BJ (cell line): ENCODE data around the gene SLC2A9. TPM values are rescaled to one million over a fixed set of nuclear protein-coding genes. Genes with fewer than 3 reads are reported as not detected.

Experiments
- CTCF ChIA-PET: fragments of 350-600 bp; formaldehyde crosslinking; extraction: SDS; loops from one replicate; lab custom pipeline; 2021; ENCODE audit warnings: antibody characterized with exemption, inconsistent platforms; lab: Yijun Ruan, JAX
- POLR2A ChIA-PET: fragments of 300-600 bp; sonication (Branson Sonifier 250); formaldehyde crosslinking; extraction: SDS; loops from one replicate; lab custom pipeline; 2021; ENCODE audit warnings: antibody characterized with exemption; lab: Charles Lee
- DNase-seq: peaks from one replicate; pipeline ENCODE4 v3.0.0-alpha.2; 2011; ENCODE audit warnings: low read depth
- H3K27me3 ChIP-seq: 2 replicates; pipeline ENCODE4 v1.6.0; 2011; ENCODE audit warnings: low read length; ENCODE audit not compliant: control insufficient read depth, insufficient read depth
- H3K36me3 ChIP-seq: 2 replicates; pipeline ENCODE4 v1.5.1; 2011; ENCODE audit warnings: low read length; ENCODE audit not compliant: control insufficient read depth, insufficient read depth
- H3K4me3 ChIP-seq: 2 replicates; pipeline ENCODE4 v1.5.1; 2011; ENCODE audit warnings: low read depth, mild to moderate bottlenecking, control low read depth, low read length
- polyA minus RNA-seq: library from RNA; depleted of rRNA, polyadenylated mRNA; stranded (reverse); fragments of >200 nt; gene quantifications from 2 replicates; pipeline ENCODE4 v1.2.3, GENCODE V29; 2011; rRNA and poly(A)+ RNA removed
- polyA plus RNA-seq: library from polyadenylated mRNA; depleted of rRNA; stranded (reverse); fragments of >200 nt; gene quantifications from 2 replicates; pipeline ENCODE4 v1.2.3, GENCODE V29; 2011; rRNA removed
- TF ChIP-seq, protein P1 (sequence below): IDR thresholded peaks from 2 replicates; pipeline ENCODE4 v1.5.1; 2011; ENCODE audit warnings: low read depth, mild to moderate bottlenecking, control low read depth, inconsistent platforms, low read length, moderate library complexity; ENCODE audit not compliant: insufficient read depth

The SLC2A9 gene
- polyA plus RNA-seq, result 5.0 and 6.4 TPM in 2 replicates
- 4.4 and 7.3 TPM in 2 replicates for polyA minus RNA-seq

GRCh38 chr4:10020871-10021652 lies at the start of gene SLC2A9:
TSS of gene SLC2A9 (minus strand) at chr4:10021497. CDS start at chr4:10021429, 68 bp downstream.
- no peak within 1 kb of the TSS for H3K4me3 ChIP-seq
- H3K36me3 ChIP-seq, result no peaks in the 10 kb centered on the region
- POLR2A ChIA-PET, result interaction anchor here (0.6 kb wide), 1 partner anchor 163 kb away, joined by 4 read pairs; no protein-coding TSS in a partner anchor
- CTCF ChIA-PET, result interaction anchor here (0.9 to 3.4 kb wide), 4 partner anchors 9 to 257 kb away, joined by 3 to 21 read pairs (median 12); no protein-coding TSS in a partner anchor
- TF ChIP-seq, protein P1, sequence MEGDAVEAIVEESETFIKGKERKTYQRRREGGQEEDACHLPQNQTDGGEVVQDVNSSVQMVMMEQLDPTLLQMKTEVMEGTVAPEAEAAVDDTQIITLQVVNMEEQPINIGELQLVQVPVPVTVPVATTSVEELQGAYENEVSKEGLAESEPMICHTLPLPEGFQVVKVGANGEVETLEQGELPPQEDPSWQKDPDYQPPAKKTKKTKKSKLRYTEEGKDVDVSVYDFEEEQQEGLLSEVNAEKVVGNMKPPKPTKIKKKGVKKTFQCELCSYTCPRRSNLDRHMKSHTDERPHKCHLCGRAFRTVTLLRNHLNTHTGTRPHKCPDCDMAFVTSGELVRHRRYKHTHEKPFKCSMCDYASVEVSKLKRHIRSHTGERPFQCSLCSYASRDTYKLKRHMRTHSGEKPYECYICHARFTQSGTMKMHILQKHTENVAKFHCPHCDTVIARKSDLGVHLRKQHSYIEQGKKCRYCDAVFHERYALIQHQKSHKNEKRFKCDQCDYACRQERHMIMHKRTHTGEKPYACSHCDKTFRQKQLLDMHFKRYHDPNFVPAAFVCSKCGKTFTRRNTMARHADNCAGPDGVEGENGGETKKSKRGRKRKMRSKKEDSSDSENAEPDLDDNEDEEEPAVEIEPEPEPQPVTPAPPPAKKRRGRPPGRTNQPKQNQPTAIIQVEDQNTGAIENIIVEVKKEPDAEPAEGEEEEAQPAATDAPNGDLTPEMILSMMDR, result no peak
- DNase-seq, result no peak
- no peaks in the 10 kb centered on the region for H3K27me3 ChIP-seq

DNA sequence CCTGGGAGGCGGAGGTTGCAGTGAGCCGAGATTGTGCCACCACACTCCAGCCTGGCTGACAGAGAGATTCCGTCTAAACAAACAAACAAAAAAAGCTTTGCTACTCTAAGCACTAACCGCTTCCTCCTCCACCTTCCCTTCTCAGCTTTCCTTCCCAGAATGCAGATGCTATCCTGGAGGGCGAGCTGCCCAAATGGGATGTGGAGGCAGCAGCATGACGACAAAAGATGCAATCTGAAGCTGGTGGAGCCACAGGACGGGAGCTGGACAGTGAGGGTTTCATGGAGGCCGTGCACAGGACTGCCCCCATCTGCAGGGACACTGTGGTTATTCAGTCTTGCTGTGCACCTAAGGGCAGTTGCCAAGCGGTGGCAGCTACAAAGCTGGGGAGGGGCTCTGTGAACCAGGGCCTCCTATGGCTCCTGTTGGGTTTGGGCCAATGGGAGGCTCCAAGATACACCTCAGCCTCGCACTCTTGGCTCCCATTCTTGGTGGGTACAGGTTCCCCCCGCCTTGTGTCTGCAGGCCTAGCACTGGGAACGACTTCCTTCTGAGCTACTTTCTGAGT lies 47.9 kb upstream of the SLC2A9 start:
- TF ChIP-seq, protein P1, result no peak
- Histone ChIP-seq H3K4me3 (no peak overlapping the region), H3K36me3 (peaks cover 15% of the 10 kb centered on the region), H3K27me3 (no peaks in the 10 kb centered on the region)
- ChIA-PET POLR2A (no interaction called here), CTCF (interaction anchor here (0.6 kb wide), 1 partner anchor 50 kb away, joined by 3 read pairs; no protein-coding TSS in a partner anchor)
- DNase-seq, result no peak

GRCh38 chr4:10066670-10067651 lies 45.7 kb upstream of the SLC2A9 start:
- Histone ChIP-seq H3K4me3 (no peak overlapping the region), H3K36me3 (peaks cover 9% of the 10 kb centered on the region), H3K27me3 (no peaks in the 10 kb centered on the region)
- TF ChIP-seq, protein P1, result no peak
- ChIA-PET POLR2A (no interaction called here), CTCF (interaction anchor here (1.0 to 5.3 kb wide), 3 partner anchors 13 to 303 kb away, joined by 3 to 27 read pairs (median 5); no protein-coding TSS in a partner anchor)
- no peak for DNase-seq

- DNase-seq, result no peak
- no peaks in the 10 kb centered on the region for H3K27me3 ChIP-seq
- H3K4me3 ChIP-seq, result no peak overlapping the region
- POLR2A ChIA-PET, result no interaction called here
- TF ChIP-seq, protein P1, result no peak
- H3K36me3 ChIP-seq, result peaks cover 9% of the 10 kb centered on the region
- CTCF ChIA-PET, result interaction anchor here (1.0 to 5.3 kb wide), 3 partner anchors 14 to 302 kb away, joined by 3 to 27 read pairs (median 5); no protein-coding TSS in a partner anchor
Measured at GRCh38 chr4:10066206-10066605, 44.9 kb upstream of the SLC2A9 start.
